ENCODE measurements around the gene PAPPA.

The PAPPA gene

DNA sequence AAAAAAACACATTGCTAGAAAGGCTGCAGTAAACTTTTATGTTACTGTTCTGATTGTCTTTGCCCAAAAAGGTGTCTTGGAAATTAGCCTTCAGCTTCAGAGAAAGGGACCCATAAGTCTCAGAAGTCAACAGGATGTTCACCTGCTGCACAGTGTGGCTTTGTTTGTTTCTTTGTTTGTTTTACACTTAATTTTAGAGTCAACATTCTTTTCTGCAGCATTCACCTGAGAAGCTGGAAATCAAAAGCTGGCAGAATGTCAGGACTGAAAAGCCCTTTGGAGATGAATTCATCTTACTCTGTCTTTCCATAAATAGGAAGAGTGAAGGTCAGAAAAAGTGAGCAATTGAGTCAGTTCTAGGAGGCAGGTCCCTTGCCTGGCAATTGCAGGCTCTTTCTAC lies 170.0 kb downstream of the PAPPA start:
- DNase-seq: no peak

DNA sequence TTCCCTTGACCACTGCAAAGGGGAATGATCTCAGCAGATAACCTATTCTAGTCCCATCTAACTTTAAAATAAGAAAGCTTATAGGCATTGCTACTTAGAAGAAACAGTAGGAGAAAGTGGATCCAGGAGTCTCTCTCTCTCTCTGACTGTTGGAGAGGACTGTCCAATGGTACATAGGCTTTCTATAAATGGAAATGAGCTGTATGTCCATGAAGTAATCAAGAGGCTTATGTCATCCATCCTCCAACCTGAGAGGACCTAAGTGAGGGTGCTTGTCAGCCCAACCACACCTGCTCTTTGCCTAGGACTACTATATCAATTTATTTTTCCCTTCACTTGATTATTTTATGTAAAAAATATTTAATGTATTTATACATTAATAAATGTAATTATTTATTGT lies 172.3 kb downstream of the PAPPA start:
- DNase-seq: no peak

DNA sequence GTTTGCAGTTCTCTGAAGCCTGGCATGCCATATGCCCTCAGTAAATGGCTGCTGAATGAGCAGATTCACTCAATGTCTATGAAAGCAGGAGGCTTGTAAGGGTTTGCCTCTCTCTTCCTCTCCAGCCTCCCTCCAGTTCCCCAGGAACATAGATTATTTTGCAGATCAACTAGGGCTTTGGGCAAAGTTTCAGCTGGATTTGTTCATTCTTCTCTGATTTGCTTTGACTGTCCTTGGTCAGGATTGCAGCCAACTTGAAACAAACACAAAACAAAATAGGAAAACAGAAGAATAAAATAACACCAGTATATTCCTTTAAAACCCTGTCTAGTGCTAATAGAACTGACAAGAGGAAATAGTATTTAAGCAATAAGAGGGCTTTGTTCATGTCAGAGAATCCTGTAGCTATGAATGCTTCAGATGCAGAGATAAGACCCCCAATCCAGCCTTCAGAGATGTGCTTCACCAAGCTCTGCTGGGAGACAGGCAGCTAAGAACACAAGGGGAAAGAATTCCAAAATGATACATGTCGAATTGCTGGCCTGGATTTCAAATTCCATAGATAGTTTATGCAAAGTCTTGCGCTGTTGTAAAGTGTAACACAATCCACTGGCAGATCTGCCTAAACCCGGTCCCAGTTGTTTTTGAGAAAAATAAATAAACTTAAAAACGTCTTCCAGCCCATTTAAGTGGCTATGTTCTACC lies 174.3 kb downstream of the PAPPA start:
- no peak for DNase-seq

DNA sequence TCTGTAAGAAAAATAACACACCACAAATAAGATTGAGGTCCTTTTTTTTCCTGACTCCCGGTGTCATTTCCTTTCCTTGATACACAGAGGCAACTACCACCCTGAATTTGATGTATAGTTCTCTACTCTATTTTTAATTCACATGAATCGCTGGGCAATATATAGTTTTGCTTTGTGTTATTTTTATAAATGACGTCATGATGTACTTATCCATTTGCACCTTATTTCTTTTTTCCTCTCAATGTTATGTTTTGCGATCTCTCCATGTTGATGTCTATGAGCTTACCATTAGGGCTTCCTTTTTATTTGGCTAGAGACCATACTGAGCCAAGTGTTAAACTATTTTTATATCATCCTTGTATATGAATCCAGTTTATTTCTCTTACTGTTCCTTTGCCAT lies 175.9 kb downstream of the PAPPA start:
- DNase-seq: no peak

DNA sequence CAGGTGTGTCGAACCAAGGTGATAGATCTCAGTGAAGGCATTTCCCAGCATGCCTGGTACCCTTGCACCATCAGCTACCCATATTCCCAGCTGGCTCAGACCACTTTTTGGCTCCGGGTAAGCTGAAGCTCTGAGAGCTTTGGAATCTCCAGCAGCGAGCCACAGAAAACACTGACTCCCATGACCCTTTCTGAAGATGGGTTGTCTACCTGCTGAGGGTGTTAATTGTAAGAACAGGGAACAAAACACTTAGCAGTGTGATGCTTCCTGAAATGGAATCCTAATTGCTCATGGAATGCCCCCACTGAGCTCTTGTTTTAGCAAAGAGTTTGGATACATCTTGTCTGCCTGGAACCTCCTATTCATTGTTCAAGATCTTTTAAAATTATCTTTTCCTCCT lies 177.7 kb downstream of the PAPPA start:
- DNase-seq: no peak

DNA sequence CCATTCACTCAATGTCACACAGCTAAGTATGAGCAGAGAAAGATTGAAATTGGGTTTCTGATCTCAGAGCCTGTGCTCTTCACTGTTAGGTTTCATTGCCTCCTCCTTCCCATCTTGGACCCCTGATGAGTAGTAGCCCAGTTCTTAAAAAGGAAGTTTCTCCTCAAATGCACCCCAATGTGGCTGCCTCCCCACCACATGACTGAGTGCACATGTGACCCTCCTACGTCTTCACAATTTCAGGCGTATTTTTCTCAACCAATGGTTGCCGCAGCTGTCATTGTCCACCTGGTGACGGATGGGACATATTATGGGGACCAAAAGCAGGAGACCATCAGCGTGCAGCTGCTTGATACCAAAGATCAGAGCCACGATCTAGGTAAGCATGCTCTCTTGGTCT lies 178.5 kb downstream of the PAPPA start:
- DNase-seq: no peak

DNA sequence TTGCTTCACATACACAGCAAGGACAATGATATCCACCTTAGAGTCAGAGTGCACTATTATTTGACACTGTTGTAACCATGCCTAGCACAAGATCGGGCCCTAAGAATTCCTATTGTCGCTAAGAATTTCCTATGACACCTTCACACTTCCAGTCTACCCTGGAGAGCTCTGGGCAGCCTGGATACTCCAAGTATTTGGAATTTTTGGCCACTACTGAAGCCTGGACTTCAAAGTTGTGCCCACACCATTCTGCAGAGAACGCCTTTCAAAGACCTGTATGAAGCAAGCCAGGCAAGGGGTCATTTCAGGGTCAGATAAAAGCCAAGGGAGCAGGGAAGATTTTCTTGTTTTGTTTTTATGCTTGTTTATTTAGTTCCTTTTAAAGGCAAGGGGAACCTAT lies 179.7 kb downstream of the PAPPA start:
- DNase-seq: no peak

DNA sequence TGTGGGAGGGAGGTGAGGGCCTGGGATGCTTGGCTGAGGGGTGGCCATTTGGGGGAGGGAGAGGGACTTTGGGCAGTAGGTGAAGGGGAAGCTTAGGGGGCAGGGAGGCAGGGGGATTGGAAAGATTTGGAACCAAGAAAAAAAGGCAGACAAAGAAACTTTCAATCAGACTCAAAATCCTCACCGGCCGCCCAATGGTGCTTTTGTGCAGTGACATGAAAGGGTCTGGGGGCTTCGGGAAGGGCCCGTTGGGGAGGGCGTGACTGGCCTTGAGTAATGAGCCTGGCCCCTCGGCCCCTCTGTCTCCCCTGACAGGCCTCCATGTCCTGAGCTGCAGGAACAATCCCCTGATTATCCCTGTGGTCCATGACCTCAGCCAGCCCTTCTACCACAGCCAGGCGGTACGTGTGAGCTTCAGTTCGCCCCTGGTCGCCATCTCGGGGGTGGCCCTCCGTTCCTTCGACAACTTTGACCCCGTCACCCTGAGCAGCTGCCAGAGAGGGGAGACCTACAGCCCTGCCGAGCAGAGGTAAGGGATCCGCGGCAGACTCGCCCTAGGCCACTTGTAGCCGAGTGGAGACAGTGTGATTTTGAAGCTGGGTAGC lies 181.1 kb downstream of the PAPPA start:
- DNase-seq: no peak

DNA sequence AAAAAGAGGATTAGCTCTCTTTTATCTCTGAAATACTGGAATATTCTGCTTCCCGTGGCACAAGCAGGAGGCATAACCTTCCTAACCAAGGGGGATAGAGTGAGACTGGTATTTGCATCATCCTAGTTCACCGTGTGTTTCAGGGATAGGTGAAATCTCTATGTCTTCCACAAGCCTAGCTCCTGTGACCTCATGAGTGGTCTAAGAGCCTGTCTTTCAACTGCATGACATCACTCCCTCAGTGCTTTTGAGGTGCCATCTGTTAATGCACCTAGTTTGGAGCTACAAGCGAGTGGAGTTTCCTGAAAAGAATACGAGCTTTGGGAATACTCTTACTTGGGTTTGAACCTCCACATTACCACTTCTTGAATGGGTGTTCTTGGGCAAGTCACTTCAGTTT lies 181.8 kb downstream of the PAPPA start:
- DNase-seq: no peak

DNA sequence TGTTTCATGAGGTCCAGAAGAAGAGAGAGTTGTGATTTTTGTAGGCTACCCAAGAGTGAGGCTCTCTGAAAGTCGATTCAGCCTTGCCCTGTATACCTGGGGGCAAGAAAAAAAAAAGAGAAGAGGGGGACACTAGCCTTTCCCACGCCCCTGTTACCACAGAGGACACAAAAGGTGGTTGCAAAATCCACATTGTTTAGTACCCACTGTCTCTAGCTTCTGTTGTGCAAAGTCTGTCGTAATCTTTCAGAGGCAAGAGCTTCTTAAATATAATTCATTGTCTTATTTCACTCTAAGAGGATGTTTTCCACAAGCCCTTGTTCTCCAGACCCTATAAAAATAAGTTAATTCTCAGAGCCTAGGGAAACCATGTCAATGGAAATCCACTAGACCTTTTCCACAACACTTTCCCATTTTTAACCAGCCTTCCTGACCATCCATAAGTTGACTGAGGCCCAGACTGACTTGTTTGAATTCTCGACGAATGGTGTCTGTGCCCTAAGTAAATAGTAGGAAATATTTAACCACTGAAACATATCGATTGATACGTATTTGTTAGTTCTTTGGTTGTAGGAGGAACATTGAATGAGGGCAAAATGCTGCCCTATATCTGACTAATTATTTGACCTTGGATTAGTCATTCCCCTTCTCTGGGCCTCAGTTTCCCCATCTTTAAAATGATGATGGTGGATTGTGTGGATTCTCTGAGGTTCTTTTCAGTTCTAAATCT lies 182.7 kb downstream of the PAPPA start:
- DNase-seq: no peak

DNA sequence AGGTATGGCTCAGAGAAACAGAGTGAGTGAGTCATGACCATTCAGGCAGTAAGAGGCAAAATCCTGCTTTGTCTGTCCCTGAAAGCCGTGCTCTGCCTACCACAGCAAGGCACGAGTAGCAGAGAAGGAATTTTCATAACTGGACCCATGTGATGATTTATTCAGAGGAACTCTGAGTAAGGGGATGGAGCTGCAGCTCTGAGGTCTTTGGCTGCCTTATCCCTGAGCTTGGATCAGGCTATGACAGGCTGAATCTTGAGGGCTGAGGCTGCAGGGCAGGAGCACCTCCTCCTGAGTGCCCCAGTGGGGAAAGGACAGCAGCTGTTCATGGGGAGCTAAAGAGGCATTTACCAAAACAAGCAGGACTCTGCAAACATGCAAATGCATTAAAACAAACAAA lies 183.4 kb downstream of the PAPPA start:
- DNase-seq: no peak

DNA sequence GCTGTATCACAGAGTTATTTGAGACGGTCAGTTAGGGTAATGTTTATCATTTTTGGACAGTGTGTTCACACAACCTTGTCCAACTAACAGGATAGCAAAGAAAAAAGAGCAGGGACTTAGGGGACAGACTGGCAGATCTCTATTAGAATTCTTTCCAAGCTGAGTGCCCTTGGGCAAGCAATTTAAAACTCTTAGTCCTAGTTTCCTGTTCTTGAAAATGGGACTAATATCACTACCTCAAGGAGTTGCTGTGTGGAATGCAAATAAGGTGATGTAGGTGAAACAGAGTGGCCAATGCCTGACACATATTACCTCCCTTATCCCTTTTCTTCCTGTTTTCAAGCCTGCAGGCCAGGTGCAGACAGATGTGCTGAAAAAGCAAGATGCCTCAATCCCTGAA lies 186.7 kb downstream of the PAPPA start:
- no peak for DNase-seq

DNA sequence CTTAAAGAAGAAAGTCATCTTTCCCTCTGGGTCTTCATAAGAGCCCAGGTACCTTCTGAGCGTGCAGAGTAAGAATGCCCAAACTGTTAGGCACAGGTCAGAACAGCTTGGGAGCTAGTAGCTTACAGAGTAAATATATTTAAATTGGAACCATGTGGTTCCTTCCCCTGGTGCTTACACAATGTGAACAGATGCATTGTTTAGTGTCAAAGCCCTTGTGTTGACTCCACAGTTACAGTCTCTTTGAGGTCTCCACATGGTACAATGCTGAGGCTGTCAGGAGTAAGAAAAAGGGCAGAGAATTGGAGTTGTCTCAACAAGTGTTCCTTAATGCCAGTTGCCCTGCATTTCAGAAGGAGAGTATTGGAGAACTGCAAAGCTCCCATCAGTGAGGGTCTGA lies 188.5 kb downstream of the PAPPA start:
- no peak for DNase-seq

DNA sequence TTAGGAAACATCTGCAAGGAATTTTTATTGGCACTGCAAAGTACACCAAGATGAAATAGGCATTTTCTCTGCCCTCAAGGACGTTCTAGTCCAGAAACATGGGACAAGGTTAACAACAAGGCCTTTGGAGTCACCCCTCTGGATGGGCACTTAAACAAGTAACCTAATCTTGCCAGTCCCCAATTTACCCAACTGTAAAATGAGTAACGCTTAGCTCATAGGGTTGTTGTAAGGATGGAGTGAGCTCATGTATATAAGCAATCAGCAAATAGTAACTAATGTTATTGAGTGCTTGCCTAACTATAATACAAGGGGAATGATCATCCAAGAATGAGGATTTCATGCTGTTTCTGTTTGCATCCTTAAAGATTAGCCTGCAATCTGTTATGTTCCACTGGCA lies 189.3 kb downstream of the PAPPA start:
- no peak for DNase-seq

DNA sequence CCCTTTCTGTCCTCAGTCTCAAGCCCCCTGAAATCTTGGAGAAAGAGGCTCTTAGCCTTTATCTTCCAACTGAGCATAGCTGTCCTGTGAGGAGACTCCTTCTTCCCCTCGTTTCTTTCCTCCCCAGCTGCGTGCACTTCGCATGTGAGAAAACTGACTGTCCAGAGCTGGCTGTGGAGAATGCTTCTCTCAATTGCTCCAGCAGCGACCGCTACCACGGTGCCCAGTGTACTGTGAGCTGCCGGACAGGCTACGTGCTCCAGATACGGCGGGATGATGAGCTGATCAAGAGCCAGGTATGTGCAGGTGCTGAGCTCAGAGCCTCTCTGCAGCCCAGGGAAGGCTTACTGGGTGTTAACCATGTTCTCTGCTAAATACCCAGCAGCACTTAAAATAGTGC lies 190.8 kb downstream of the PAPPA start:
- DNase-seq: no peak

DNA sequence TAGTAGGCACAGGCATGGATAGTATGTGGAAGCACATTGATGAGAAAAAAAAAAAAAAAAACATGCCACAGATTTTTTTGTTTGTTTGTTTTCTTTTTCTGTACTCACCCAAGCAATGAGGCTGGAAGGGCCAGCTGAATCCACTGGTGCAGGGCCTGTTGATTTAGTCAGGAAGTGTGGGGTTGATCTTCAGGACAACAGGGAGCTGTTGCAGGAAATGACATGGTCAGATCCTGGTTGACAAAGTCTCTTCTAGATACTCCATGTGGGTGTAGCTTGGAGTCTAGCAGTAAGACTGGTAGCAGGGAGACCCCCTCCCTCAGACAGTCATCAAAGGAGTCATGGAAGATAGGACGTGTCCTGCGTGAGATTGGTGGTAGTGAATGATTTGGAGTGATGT lies 191.8 kb downstream of the PAPPA start:
- no peak for DNase-seq

DNA sequence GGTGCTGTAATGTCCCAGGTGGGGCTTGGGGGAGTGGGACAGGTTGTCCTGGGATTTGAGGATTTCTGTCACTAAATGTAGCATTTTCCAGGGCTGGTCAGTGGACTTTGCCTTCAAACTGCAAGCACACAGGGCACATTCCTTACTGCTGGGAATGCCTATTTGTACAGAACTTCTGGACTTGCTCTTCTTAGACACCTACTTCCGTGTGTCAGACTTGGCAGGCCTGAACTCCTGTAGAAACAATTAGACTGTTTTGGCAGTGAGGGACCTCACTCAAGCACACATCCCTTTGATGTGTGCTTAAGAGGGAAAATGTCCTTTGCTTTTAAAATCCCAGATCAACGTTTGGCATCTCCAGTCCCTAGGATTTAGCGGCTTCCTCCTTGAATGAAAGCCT lies 192.2 kb downstream of the PAPPA start:
- DNase-seq: no peak

DNA sequence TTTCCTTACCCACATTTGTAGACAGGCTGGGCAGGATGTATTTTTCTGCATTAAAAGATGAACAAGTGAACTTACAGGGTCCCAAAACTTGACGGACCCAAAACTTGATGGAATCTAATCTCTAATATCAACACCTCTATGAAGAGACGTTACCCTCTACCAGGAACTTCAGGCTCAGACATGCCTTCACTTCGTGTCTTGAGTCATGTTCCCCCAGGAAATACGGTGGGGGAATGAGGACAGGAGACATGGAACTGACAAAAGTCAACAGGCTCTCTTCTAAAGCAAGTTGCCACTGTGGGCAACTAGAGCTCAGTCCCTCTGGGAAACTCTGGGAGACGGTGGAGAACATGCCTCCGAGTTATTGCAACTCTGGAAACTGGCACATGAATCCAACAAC lies 196.1 kb downstream of the PAPPA start:
- DNase-seq: no peak

DNA sequence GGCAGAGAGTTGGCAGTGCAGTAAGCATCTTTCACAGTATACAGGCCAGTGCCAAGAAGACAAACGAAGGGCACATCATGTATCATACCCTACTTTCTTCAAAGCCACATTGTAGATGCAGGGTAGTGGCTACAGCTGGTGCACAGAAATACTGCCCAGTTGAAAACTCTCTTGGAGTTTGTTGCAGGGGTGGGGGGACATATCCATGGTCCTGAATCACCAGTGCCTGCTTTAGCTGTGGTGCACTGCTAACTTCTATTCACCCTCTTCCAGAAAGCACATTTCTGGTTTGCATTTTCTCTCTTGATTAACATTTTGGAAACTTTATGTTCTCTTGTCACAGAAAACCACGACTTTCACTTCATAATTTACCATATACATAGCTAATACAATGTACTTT lies 196.6 kb downstream of the PAPPA start:
- DNase-seq: no peak

DNA sequence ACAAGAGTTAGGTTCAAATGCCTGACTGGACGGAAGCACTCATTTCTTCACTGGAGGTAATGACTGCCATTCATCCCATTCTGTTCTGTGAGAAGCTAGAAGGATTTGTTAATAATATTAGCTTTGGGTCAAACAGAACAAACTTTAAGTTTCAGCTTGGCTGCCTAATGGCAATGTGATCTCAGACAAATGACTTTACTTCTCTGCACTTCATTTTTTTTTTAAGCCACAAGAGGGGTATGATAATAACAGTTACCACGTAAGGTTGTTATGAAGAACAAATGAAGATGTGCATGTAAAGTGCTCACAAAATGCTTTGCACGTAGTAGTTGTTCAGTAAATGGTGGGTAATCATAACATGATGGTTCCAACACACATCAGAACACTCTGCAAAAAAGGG lies 199.4 kb downstream of the PAPPA start:
- DNase-seq: no peak

DNA sequence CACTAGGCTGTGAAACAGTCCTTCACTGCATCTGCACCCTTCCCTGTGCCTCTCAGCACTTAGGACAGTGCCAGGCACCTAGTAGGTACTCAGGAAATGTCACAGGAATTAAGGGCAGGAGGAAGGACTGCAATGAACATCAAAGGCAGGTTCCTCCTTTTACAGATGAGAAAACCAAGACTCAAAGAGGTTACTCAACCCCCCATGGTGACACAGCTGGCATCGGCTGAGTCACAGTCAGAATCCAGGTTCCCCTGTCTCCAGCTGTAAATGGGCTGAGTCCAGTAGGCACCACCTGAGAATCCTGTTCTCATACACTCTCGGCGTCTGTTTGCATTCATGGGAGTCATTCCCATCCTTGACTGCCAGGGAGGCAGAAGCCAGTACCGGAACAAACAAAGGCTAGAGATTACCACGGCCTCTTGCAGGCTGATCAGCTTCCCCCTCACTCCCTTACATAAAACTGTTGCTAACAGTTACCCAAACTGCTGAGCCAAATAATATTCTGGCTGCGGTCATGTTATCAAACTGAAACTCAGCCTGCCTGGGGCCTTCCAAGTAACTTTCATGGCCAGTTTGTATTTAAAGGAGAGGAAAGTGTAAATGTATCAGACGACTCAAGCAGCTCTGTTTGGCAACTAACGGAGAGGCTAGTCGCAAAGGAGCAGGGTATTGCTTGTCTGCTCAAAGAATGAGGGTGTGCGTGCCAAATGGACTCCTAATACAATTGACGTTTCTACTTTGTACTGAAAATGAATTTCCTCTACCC lies 201.7 kb downstream of the PAPPA start:
- no peak for DNase-seq

DNA sequence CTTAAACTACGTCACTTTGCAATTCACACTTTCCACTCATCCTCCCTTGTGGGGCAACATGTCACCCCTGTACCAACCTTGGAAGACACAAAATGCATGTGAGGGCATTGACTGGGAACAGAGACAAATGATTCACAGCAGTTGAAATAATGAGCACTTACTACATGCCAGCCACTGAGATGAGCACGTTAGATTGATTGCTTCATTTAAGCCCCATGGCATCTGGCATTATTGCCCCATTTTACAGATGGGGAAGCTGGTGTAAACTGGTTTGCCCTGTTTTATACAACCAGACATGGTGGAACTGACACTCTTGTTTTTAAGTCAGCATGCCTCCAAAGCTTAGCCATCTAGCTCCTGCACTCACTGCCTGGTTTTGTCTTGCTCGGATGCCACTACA lies 204.7 kb downstream of the PAPPA start:
- no peak for DNase-seq

DNA sequence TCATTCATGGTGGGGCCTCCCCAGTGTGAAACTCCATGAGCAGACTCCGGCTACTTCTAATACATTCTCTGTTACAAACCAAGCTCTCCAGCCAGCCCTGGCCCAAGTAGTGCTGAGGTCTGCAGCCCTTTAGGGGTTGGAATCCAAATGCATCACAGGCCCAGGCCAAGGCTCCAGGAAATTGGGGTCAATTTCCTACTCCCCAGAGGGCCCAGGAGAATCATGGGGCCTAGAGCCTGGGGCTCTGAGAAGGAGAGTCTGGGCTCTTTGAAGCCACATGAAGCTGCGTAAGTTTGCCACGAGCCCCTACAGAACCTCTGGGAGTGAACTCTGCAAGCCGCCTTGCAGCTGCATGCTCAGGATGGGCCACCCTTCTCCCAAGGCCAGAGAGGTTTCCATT lies 206.4 kb downstream of the PAPPA start:
- no peak for DNase-seq

DNA sequence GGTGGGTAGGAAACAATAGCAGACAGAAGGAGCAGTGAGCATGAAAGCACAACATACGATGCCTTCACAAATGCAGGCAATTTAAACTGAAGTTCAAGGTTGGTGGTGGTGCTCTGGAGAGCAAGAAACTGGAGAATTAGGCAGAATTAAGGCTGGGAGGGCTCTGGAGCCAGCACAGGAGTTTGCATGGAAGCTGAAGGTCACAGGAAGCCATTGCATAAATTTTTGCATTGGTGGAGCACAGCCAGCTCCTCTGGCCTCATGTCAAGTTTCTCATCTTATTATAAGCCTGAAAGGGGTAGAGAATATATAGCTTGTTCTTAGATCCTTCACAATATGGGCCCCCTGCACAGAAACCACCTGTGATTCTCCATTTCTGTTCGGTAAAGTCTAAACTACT lies 207.4 kb downstream of the PAPPA start:
- no peak for DNase-seq
